H1 (cell line): Measurements from ENCODE around the gene HS3ST3B1. TPM values are rescaled to one million over a fixed set of nuclear protein-coding genes. Genes with fewer than 3 reads are reported as not detected.

Experiments
- CTCF ChIA-PET: fragments of 300-600 bp; sonication (Branson Sonifier 250); formaldehyde crosslinking; loops from one replicate; lab custom pipeline; 2021; ENCODE audit not compliant: partially characterized antibody; lab: Charles Lee
- POLR2A ChIA-PET: fragments of 300-600 bp; sonication (Branson Sonifier 250); formaldehyde crosslinking; loops from one replicate; lab custom pipeline; 2021; ENCODE audit warnings: inconsistent platforms; ENCODE audit not compliant: partially characterized antibody; lab: Charles Lee
- DNase-seq, 2 experiments: peaks; one replicate each; pipeline versions ENCODE4 v3.0.0 to v3.0.0-alpha.2; 2010 to 2022; ENCODE audit warnings: low spot score in 2 of 2, low read depth in 1 of 2, mixed read lengths in 1 of 2
- FAIRE-seq: peaks from 2 replicates; lab custom pipeline; 2011; peaks lifted over from hg19 to GRCh38; lab: Jason Lieb, UNC
- H2AFZ ChIP-seq: 2 replicates; pipeline ENCODE4 v1.8.1; 2012; ENCODE audit warnings: low read length, inconsistent platforms
- H2AK5ac ChIP-seq: 2 replicates; pipeline ENCODE4 v1.6.1; 2013; ENCODE audit warnings: low read depth, low read length
- H2BK120ac ChIP-seq: replicated peaks from 2 replicates; pipeline ENCODE3; 2013; ENCODE audit warnings: low read depth, low read length, inconsistent platforms
- H2BK12ac ChIP-seq: 2 replicates; pipeline ENCODE4 v1.6.1; 2013; ENCODE audit warnings: low read depth, low read length
- H2BK15ac ChIP-seq: 2 replicates; pipeline ENCODE4 v1.6.1; 2013; ENCODE audit warnings: low read length
- H2BK20ac ChIP-seq: 2 replicates; pipeline ENCODE4 v1.6.1; 2013; ENCODE audit warnings: low read length
- H2BK5ac ChIP-seq: 2 replicates; pipeline ENCODE4 v1.6.1; 2013; ENCODE audit warnings: low read depth, low read length
- H3K14ac ChIP-seq: 2 replicates; pipeline ENCODE4 v1.6.1; 2013; ENCODE audit warnings: inconsistent platforms; ENCODE audit not compliant: insufficient read length
- H3K18ac ChIP-seq: 2 replicates; pipeline ENCODE4 v1.6.1; 2013; ENCODE audit warnings: low read length; ENCODE audit errors: extremely low read depth
- H3K23ac ChIP-seq: 2 replicates; pipeline ENCODE4 v1.6.1; 2013; ENCODE audit warnings: inconsistent platforms; ENCODE audit not compliant: insufficient read length
- H3K23me2 ChIP-seq: 2 replicates; pipeline ENCODE4 v1.6.1; 2013; ENCODE audit warnings: low read depth, low read length
- H3K27ac ChIP-seq: 2 replicates; pipeline ENCODE4 v1.6.1; 2011; ENCODE audit warnings: low read depth, low read length, inconsistent platforms
- H3K27me3 ChIP-seq, 4 experiments: replicated peaks in 1 of 4; 1 replicate in 1 of 4; 2 replicates in 3 of 4; pipeline versions ENCODE4 v1.6.1 to v1.8.1; 2011 to 2013; ENCODE audit warnings: low read length in 3 of 4, mild to moderate bottlenecking in 3 of 4, inconsistent platforms in 2 of 4, mixed read lengths in 2 of 4, moderate library complexity in 1 of 4; ENCODE audit not compliant: control insufficient read depth in 3 of 4, insufficient read depth in 3 of 4; ENCODE audit errors: extremely low read depth in 1 of 4
- H3K36me3 ChIP-seq, 4 experiments: 2 replicates each; pipeline versions ENCODE4 v1.6.1 to v1.8.1; 2011 to 2013; ENCODE audit warnings: mild to moderate bottlenecking in 4 of 4, low read length in 3 of 4, moderate library complexity in 2 of 4, control low read depth in 1 of 4, inconsistent platforms in 1 of 4; ENCODE audit not compliant: insufficient read depth in 4 of 4, control insufficient read depth in 2 of 4
- H3K4ac ChIP-seq: replicated peaks from 2 replicates; pipeline ENCODE3; 2013; ENCODE audit warnings: low read length, low read depth, mixed read lengths, inconsistent platforms; ENCODE audit not compliant: insufficient read length
- H3K4me1 ChIP-seq, 4 experiments: replicated peaks in 1 of 4; 1 replicate in 1 of 4; 2 replicates in 3 of 4; pipeline versions ENCODE4 v1.6.1 to v1.8.1; 2011 to 2013; ENCODE audit warnings: low read length in 3 of 4, inconsistent platforms in 2 of 4, mixed read lengths in 1 of 4; ENCODE audit not compliant: insufficient read depth in 4 of 4, control insufficient read depth in 3 of 4
- H3K4me2 ChIP-seq, 2 experiments: 2 replicates each; pipeline versions ENCODE4 v1.6.1 to v1.8.1; 2011 to 2013; ENCODE audit warnings: low read depth in 2 of 2, low read length in 2 of 2, control low read depth in 1 of 2, inconsistent platforms in 1 of 2, mild to moderate bottlenecking in 1 of 2; ENCODE audit not compliant: insufficient read depth in 1 of 2
- H3K4me3 ChIP-seq, 4 experiments: fragments of 200-600, 300-600 bp in 1 of 4; sonication (generic), shearing (Covaris generic), sonication (Bioruptor Twin) in 1 of 4; 2 replicates each; pipeline versions ENCODE4 v1.5.1 to v1.8.1; 2011 to 2016; ENCODE audit warnings: low read length in 4 of 4, low read depth in 3 of 4, control low read depth in 2 of 4, inconsistent platforms in 2 of 4, mild to moderate bottlenecking in 2 of 4, mixed read lengths in 1 of 4, moderate library complexity in 1 of 4; ENCODE audit not compliant: insufficient read depth in 2 of 4; ENCODE audit errors: extremely low read depth in 1 of 4
- H3K56ac ChIP-seq: replicated peaks from 2 replicates; pipeline ENCODE3; 2013; ENCODE audit warnings: low read depth, mild to moderate bottlenecking, mixed read lengths, low read length, inconsistent platforms; ENCODE audit not compliant: insufficient read length
- H3K79me1 ChIP-seq: 2 replicates; pipeline ENCODE4 v1.6.1; 2013; ENCODE audit warnings: low read depth, low read length, control low read depth
- H3K79me2 ChIP-seq, 2 experiments: 2 replicates each; pipeline versions ENCODE4 v1.6.1 to v1.8.1; 2012 to 2013; ENCODE audit warnings: low read length in 2 of 2, mild to moderate bottlenecking in 2 of 2, inconsistent platforms in 1 of 2; ENCODE audit not compliant: insufficient read depth in 2 of 2, control insufficient read depth in 1 of 2
- H3K9ac ChIP-seq, 4 experiments: replicated peaks in 1 of 4; 1 replicate in 1 of 4; 2 replicates in 3 of 4; pipeline versions ENCODE4 v1.6.1 to v1.8.1; 2011 to 2013; ENCODE audit warnings: low read depth in 3 of 4, low read length in 3 of 4, control low read depth in 2 of 4, mild to moderate bottlenecking in 2 of 4, moderate library complexity in 2 of 4, inconsistent platforms in 1 of 4; ENCODE audit errors: extremely low read depth in 1 of 4
- H3K9me3 ChIP-seq, 2 experiments: 2 replicates each; pipeline versions ENCODE4 v1.6.1 to v1.8.1; 2012 to 2013; ENCODE audit warnings: mild to moderate bottlenecking in 2 of 2, moderate library complexity in 2 of 2, control low read depth in 1 of 2, inconsistent platforms in 1 of 2, low read depth in 1 of 2, low read length in 1 of 2, mixed read lengths in 1 of 2; ENCODE audit not compliant: insufficient read depth in 2 of 2
- H4K20me1 ChIP-seq, 2 experiments: replicated peaks in 1 of 2; 2 replicates each; pipeline versions ENCODE3 to v1.8.1; 2011 to 2013; ENCODE audit warnings: inconsistent platforms in 2 of 2, low read length in 2 of 2, mild to moderate bottlenecking in 1 of 2; ENCODE audit not compliant: insufficient read depth in 2 of 2, control insufficient read depth in 1 of 2
- H4K5ac ChIP-seq: 2 replicates; pipeline ENCODE4 v1.6.1; 2013; ENCODE audit warnings: low read length, low read depth, mixed read lengths, inconsistent platforms; ENCODE audit not compliant: insufficient read length
- H4K8ac ChIP-seq: 2 replicates; pipeline ENCODE4 v1.8.0; 2013; ENCODE audit warnings: mild to moderate bottlenecking, moderate library complexity, low read length, inconsistent platforms; ENCODE audit not compliant: insufficient read depth; ENCODE audit errors: extremely low read depth
- H4K91ac ChIP-seq: replicated peaks from 2 replicates; pipeline ENCODE3; 2013; ENCODE audit warnings: low read length, mixed read lengths, inconsistent platforms; ENCODE audit not compliant: insufficient read length
- CHD2 ChIP-seq: IDR thresholded peaks from 2 replicates; pipeline ENCODE4 v1.6.1; 2012; ENCODE audit warnings: low read length, improper control_type of control experiment
- EGR1 ChIP-seq: IDR thresholded peaks from 2 replicates; pipeline ENCODE4 v1.6.1; 2011; ENCODE audit warnings: low read depth, low read length, borderline replicate concordance
- GTF2F1 ChIP-seq: IDR thresholded peaks from 2 replicates; pipeline ENCODE4 v1.6.1; 2012; ENCODE audit warnings: low read depth, low read length, improper control_type of control experiment, borderline replicate concordance
- KDM4A ChIP-seq: IDR thresholded peaks from one replicate; pipeline ENCODE4 v1.7.1; 2012; ENCODE audit warnings: low read depth, mild to moderate bottlenecking, moderate library complexity, low read length, inconsistent platforms; ENCODE audit not compliant: severe bottlenecking
- KDM5A ChIP-seq: fragments of 200-600 bp; IDR thresholded peaks from 2 replicates; pipeline ENCODE4 v1.7.1; 2012; ENCODE audit warnings: mild to moderate bottlenecking, low read length, inconsistent platforms, mixed read lengths
- SP1 ChIP-seq: IDR thresholded peaks from 2 replicates; pipeline ENCODE4 v1.6.1; 2011; ENCODE audit warnings: low read depth, low read length
- TAF1 ChIP-seq: IDR thresholded peaks from 2 replicates; pipeline ENCODE4 v1.6.1; 2011; ENCODE audit warnings: mild to moderate bottlenecking, low read depth, low read length
- WGBS, 2 experiments: shearing (Covaris generic) in 1 of 2; methylation state at CpG; one replicate each; pipeline versions ENCODE4 v1.1.6 to v1.1.7; 2013 to 2015; ENCODE audit warnings: low lambda C conversion rate in 2 of 2, mixed read lengths in 2 of 2, inconsistent platforms in 1 of 2, low coverage in 1 of 2, missing lambda C conversion rate in 1 of 2; ENCODE audit not compliant: insufficient replicate concordance in 2 of 2, insufficient coverage in 1 of 2, insufficient read length in 1 of 2; ENCODE audit errors: extremely low coverage in 1 of 2, missing lambda C conversion rate in 1 of 2; 5-methylcytosine and 5-hydroxymethylcytosine counted together
- polyA plus RNA-seq, 7 experiments: library from polyadenylated mRNA; depleted of rRNA in 3 of 7; stranded (reverse) in 5 of 7; unstranded in 2 of 7; fragments of >200 nt in 5 of 7; fragments of 200-250 nt in 2 of 7; gene quantifications; 1 replicate in 5 of 7; 2 replicates in 1 of 7; 4 replicates in 1 of 7; pipeline versions ENCODE4 v1.2.1 to v1.2.3, GENCODE V29; 2011 to 2013; ENCODE audit warnings: missing spikeins in 2 of 7, mixed read lengths in 2 of 7
- total RNA-seq: library from RNA; stranded (reverse); fragmentation: NEBNext Ultra II Directional; extraction: Animal tissue kit (Norgen Biotek cat#: 25700); gene quantifications from 2 replicates; pipeline ENCODE4 v1.2.1, GENCODE V29; 2021
- TF ChIP-seq, protein P1 (sequence below), 3 experiments: IDR thresholded peaks; 1 replicate in 2 of 3; 2 replicates in 1 of 3; pipeline versions ENCODE4 v1.5.1 to v1.6.1; 2011; ENCODE audit warnings: low read length in 3 of 3, mild to moderate bottlenecking in 3 of 3, inconsistent platforms in 2 of 3, low read depth in 1 of 3, moderate library complexity in 1 of 3; ENCODE audit not compliant: insufficient read depth in 1 of 3; ENCODE audit errors: control extremely low read depth in 1 of 3

The HS3ST3B1 gene
- total and polyA plus RNA-seq, 2 of the 8 experiments (the other 6 are each of a cell fraction or from before 2014, with no cell fraction given): 4.7 to 14.4 TPM

DNA sequence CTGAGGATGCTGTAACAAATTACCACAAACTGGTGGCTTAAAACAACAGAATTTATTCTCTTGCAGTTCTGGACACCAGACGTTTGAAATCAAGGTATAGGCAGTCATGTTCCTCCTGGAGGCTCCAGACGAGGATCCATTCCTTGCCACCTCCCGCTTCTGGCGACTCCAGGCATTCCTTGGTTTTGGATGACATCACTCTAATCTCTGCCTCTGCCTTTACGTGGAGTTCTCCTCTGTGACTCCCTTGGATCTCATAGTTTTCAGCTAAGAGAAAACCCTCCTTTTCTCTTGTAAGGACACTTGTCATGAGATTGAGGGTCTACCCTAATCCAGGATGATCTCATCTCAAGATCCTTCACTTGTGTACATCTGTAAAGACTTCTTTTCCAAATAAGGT, 31.4 kb upstream of the HS3ST3B1 start:
- no peak overlapping the region for H2BK12ac ChIP-seq
- POLR2A ChIA-PET: no interaction called here
- no peak overlapping the region for H2BK20ac ChIP-seq
- no peak overlapping the region for H2AK5ac ChIP-seq
- H2BK120ac ChIP-seq: no peak overlapping the region
- no peak overlapping the region for H4K5ac ChIP-seq
- H3K4ac ChIP-seq: no peak overlapping the region
- WGBS, 2 experiments: 85% methylated on average over 5 of the region's 5 CpGs; no CpG with 5 or more reads in 1 of the 2 experiments
- H3K27ac ChIP-seq: no peak overlapping the region
- no peaks in the 10 kb centered on the region for H3K79me2 ChIP-seq
- no peaks in the 10 kb centered on the region for H3K36me3 ChIP-seq
- no peaks in the 10 kb centered on the region for H3K9me3 ChIP-seq
- H4K8ac ChIP-seq: no peak overlapping the region
- no peak overlapping the region for H4K91ac ChIP-seq
- H2AFZ ChIP-seq: no peak overlapping the region
- no peaks in the 10 kb centered on the region for H4K20me1 ChIP-seq
- TF ChIP-seq GTF2F1: no peak
- no peak for TF ChIP-seq KDM4A
- TF ChIP-seq, protein P1, sequence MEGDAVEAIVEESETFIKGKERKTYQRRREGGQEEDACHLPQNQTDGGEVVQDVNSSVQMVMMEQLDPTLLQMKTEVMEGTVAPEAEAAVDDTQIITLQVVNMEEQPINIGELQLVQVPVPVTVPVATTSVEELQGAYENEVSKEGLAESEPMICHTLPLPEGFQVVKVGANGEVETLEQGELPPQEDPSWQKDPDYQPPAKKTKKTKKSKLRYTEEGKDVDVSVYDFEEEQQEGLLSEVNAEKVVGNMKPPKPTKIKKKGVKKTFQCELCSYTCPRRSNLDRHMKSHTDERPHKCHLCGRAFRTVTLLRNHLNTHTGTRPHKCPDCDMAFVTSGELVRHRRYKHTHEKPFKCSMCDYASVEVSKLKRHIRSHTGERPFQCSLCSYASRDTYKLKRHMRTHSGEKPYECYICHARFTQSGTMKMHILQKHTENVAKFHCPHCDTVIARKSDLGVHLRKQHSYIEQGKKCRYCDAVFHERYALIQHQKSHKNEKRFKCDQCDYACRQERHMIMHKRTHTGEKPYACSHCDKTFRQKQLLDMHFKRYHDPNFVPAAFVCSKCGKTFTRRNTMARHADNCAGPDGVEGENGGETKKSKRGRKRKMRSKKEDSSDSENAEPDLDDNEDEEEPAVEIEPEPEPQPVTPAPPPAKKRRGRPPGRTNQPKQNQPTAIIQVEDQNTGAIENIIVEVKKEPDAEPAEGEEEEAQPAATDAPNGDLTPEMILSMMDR (IDR thresholded peaks at IDR 0.05; ENCODE audit: control extremely low read depth in 1 of 3, insufficient read depth in 1 of 3, low read depth in 1 of 3, low read length in 3 of 3): no peak
- TF ChIP-seq CHD2: no peak
- no peak for TF ChIP-seq SP1
- TF ChIP-seq KDM5A: no peak
- no peak for TF ChIP-seq TAF1
- no peak for TF ChIP-seq EGR1
- TF ChIP-seq, all 59 proteins: peak for 0
- Histone ChIP-seq H3K4me3 (no peak overlapping the region), H3K9ac (no peak overlapping the region), H3K4me2 (no peak overlapping the region), H3K18ac (no peak overlapping the region), H3K23me2 (no peaks in the 10 kb centered on the region), H3K79me1 (no peaks in the 10 kb centered on the region), H3K23ac (no peak overlapping the region), H2BK5ac (no peak overlapping the region), H3K56ac (no peak overlapping the region), H2BK15ac (no peak overlapping the region), H3K27me3 (no peaks in the 10 kb centered on the region), H3K4me1 (no peaks in the 10 kb centered on the region), H3K14ac (no peak overlapping the region)
- CTCF ChIA-PET: interaction anchor here (1.0 to 1.6 kb wide), 3 partner anchors 10 to 32 kb away, joined by 3 to 6 read pairs (median 3); no protein-coding TSS in a partner anchor
- FAIRE-seq (no peak), DNase-seq (no peak)
